ENCODE measurements around the gene MARVELD1. TPM values are rescaled to one million over a fixed set of nuclear protein-coding genes. Genes with fewer than 3 reads are reported as not detected.
A peak's percentile ranks its signal among the peaks of the same experiment; 100 is the strongest.

Gene MARVELD1
- total and polyA plus RNA-seq, 2 of the 8 experiments (the other 6 are each of a cell fraction or from before 2014, with no cell fraction given): 28.1 to 37.3 TPM

DNA sequence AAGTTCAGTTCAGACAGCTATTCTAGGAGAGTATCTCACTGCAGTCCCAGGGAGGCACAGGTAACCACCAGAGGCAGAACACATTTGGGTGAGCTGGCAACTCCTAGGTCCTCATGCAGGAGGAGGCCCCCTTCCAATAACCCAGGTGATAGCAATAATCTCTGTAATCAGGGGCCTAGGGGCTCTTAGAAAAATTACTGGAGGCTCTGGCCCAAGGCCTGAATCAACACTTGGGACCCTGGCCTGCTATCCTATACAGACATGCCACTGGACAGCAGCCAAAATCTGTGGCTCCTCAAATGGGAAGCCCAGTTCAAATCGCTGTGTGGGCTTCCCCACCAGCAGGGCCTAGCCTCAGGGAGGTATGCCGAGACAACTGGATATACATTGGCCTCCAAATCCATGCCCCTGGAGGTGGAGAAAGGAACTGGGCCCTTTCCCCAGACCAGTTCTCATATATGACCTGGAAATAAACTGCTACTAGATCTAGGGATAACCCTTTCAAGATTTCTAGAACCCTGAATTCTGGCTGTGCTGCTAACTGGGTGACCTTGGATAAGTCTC is 28.1 kb upstream of the MARVELD1 start:
- Histone ChIP-seq H2BK12ac (ENCODE audit: low read depth, low read length) (no peak overlapping the region), H3K79me2 (ENCODE audit: control insufficient read depth in 1 of 2, insufficient read depth in 2 of 2, low read length in 2 of 2) (peaks cover 0 to 11% of the 10 kb centered on the region in 2 experiments; a peak in 1 of 4 replicates), H3K9me3 (ENCODE audit: insufficient read depth in 2 of 2, low read depth in 1 of 2, low read length in 1 of 2) (no peaks in the 10 kb centered on the region), H3K36me3 (ENCODE audit: control insufficient read depth in 2 of 4, insufficient read depth in 4 of 4, low read length in 3 of 4) (0 out of 8 replicates have a peak, but pooled peaks cover 0 to 2% (median 0%) of the 10 kb centered on the region in 4 experiments), H2AFZ (ENCODE audit: low read length) (no peak overlapping the region), H3K23me2 (ENCODE audit: low read depth, low read length) (peaks cover 7% of the 10 kb centered on the region; the same call in 1 of the 2 replicates), H2BK20ac (ENCODE audit: low read length) (no peak overlapping the region), H3K4me3 (ENCODE audit: extremely low read depth in 1 of 4, insufficient read depth in 2 of 4, low read depth in 3 of 4, low read length in 4 of 4) (peak overlapping the region in 2 of 4 experiments; percentile 10 to 74; a peak in 4 of 8 replicates), H3K79me1 (ENCODE audit: low read depth, low read length) (no peaks in the 10 kb centered on the region), H3K4me1 (replicated peaks in 1 of 4; ENCODE audit: control insufficient read depth in 3 of 4, insufficient read depth in 4 of 4, low read length in 3 of 4) (peaks cover 0 to 16% (median 5%) of the 10 kb centered on the region in 4 experiments; a peak in 4 of 7 replicates), H2BK15ac (ENCODE audit: low read length) (no peak overlapping the region), H3K23ac (ENCODE audit: insufficient read length) (no peak overlapping the region), H4K8ac (ENCODE audit: extremely low read depth, insufficient read depth, low read length) (no peak overlapping the region), H2BK120ac (replicated peaks; ENCODE audit: low read depth, low read length) (no peak overlapping the region), H2AK5ac (ENCODE audit: low read depth, low read length) (no peak overlapping the region), H2BK5ac (ENCODE audit: low read depth, low read length) (no peak overlapping the region), H3K4ac (replicated peaks; ENCODE audit: insufficient read length, low read depth, low read length) (no peak overlapping the region), H4K20me1 (replicated peaks in 1 of 2; ENCODE audit: control insufficient read depth in 1 of 2, insufficient read depth in 2 of 2, low read length in 2 of 2) (peaks cover 0 to 2% of the 10 kb centered on the region in 2 experiments), H4K91ac (replicated peaks; ENCODE audit: insufficient read length, low read length) (no peak overlapping the region), H3K4me2 (ENCODE audit: insufficient read depth in 1 of 2, low read depth in 2 of 2, low read length in 2 of 2) (peak overlapping the region in 1 of 2 experiments; percentile 84; a peak in 2 of 4 replicates), H3K9ac (replicated peaks in 1 of 4; ENCODE audit: extremely low read depth in 1 of 4, low read depth in 3 of 4, low read length in 3 of 4) (no peak overlapping the region), H3K18ac (ENCODE audit: extremely low read depth, low read length) (no peak overlapping the region), H3K27me3 (replicated peaks in 1 of 4; ENCODE audit: control insufficient read depth in 3 of 4, extremely low read depth in 1 of 4, insufficient read depth in 3 of 4, low read length in 3 of 4) (peaks cover 0 to 7% (median 0%) of the 10 kb centered on the region in 4 experiments; a peak in 2 of 7 replicates), H3K56ac (replicated peaks; ENCODE audit: insufficient read length, low read depth, low read length) (no peak overlapping the region), H3K14ac (ENCODE audit: insufficient read length) (no peak overlapping the region), H4K5ac (ENCODE audit: insufficient read length, low read depth, low read length) (no peak overlapping the region), H3K27ac (ENCODE audit: low read depth, low read length) (no peak overlapping the region)
- POLR2A ChIA-PET (ENCODE audit: partially characterized antibody): interaction anchor here (0.6 to 5.3 kb wide), 4 partner anchors 9 to 133 kb away, joined by 3 to 42 read pairs (median 18); partner anchors contain the start of genes MARVELD1 and ZFYVE27
- FAIRE-seq (no peak), DNase-seq (ENCODE audit: low read depth in 1 of 2, low spot score in 2 of 2) (no peak)
- CTCF ChIA-PET (ENCODE audit: partially characterized antibody): interaction anchor here (0.6 to 4.3 kb wide), 10 partner anchors 9 to 343 kb away, joined by 3 to 30 read pairs (median 8); partner anchors contain the start of genes MARVELD1 and ZFYVE27
- no peak for TF ChIP-seq BACH1 (IDR thresholded peaks at IDR 0.05; ENCODE audit: low read length)
- TF ChIP-seq CBX5 (IDR thresholded peaks at IDR 0.05; ENCODE audit: low read depth, low read length): no peak
- no peak for TF ChIP-seq YY1 (IDR thresholded peaks at IDR 0.05; ENCODE audit: low read depth, low read length)
- TF ChIP-seq, protein P1, sequence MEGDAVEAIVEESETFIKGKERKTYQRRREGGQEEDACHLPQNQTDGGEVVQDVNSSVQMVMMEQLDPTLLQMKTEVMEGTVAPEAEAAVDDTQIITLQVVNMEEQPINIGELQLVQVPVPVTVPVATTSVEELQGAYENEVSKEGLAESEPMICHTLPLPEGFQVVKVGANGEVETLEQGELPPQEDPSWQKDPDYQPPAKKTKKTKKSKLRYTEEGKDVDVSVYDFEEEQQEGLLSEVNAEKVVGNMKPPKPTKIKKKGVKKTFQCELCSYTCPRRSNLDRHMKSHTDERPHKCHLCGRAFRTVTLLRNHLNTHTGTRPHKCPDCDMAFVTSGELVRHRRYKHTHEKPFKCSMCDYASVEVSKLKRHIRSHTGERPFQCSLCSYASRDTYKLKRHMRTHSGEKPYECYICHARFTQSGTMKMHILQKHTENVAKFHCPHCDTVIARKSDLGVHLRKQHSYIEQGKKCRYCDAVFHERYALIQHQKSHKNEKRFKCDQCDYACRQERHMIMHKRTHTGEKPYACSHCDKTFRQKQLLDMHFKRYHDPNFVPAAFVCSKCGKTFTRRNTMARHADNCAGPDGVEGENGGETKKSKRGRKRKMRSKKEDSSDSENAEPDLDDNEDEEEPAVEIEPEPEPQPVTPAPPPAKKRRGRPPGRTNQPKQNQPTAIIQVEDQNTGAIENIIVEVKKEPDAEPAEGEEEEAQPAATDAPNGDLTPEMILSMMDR (IDR thresholded peaks at IDR 0.05; ENCODE audit: control extremely low read depth in 1 of 3, insufficient read depth in 1 of 3, low read depth in 1 of 3, low read length in 3 of 3): peak; percentile 31 to 49 (median 38)
- TF ChIP-seq GTF2F1 (IDR thresholded peaks at IDR 0.05; ENCODE audit: borderline replicate concordance, low read depth, low read length): no peak
- 85% methylated on average over 2 of the region's 2 CpGs; no CpG with 5 or more reads in 1 of the 2 experiments for WGBS, 2 experiments (ENCODE audit: extremely low coverage in 1 of 2, insufficient coverage in 1 of 2, insufficient read length in 1 of 2, insufficient replicate concordance in 2 of 2, low coverage in 1 of 2, low lambda C conversion rate in 2 of 2, missing lambda C conversion rate in 1 of 2)
